Esophagus mucosa (tissue), 1 donor: ENCODE data around the gene SLC6A18. TPM values are rescaled to one million over a fixed set of nuclear protein-coding genes. Genes with fewer than 3 reads are reported as not detected.

Experiments used
- ATAC-seq: fragments of 200-7000 bp; cut with Tn5 transposase; one replicate; pipeline ENCODE4 v1.9.1; 2020
- total RNA-seq: library from RNA; stranded (reverse); gene quantifications from one replicate; pipeline ENCODE4 v1.2.4, GENCODE V29; 2023
- donor health status: DM: yes; HTN: yes; CAD: no.

Gene SLC6A18
- total RNA-seq, 1 donor from 2014 or later, result not detected

GRCh38 chr5:1187234-1187949 is 37.8 kb upstream of the SLC6A18 start:
- no peak for ATAC-seq

- no peak for ATAC-seq
Measured at GRCh38 chr5:1187950-1188334, 37.2 kb upstream of the SLC6A18 start.

GRCh38 chr5:1188464-1188863 is 36.7 kb upstream of the SLC6A18 start:
- ATAC-seq, result no peak

- no peak for ATAC-seq
Measured at GRCh38 chr5:1189269-1189668, 35.9 kb upstream of the SLC6A18 start.

- no peak for ATAC-seq
Measured at GRCh38 chr5:1190278-1190677, 34.9 kb upstream of the SLC6A18 start.

- ATAC-seq, result no peak
Measured at GRCh38 chr5:1190837-1191239, 34.3 kb upstream of the SLC6A18 start.

- ATAC-seq, result no peak
Measured at GRCh38 chr5:1192971-1193590, 32.1 kb upstream of the SLC6A18 start.

- ATAC-seq, result no peak
Measured at GRCh38 chr5:1193591-1193985, 31.6 kb upstream of the SLC6A18 start.

GRCh38 chr5:1194378-1194777 is 30.8 kb upstream of the SLC6A18 start:
- ATAC-seq, result no peak

GRCh38 chr5:1195439-1195838 is 29.7 kb upstream of the SLC6A18 start:
- no peak for ATAC-seq

- no peak for ATAC-seq
Measured at GRCh38 chr5:1195916-1196315, 29.3 kb upstream of the SLC6A18 start.

GRCh38 chr5:1196562-1196961 is 28.6 kb upstream of the SLC6A18 start:
- ATAC-seq, result no peak

- no peak for ATAC-seq
Measured at GRCh38 chr5:1197876-1198666, 27.1 kb upstream of the SLC6A18 start.

- no peak for ATAC-seq
Measured at GRCh38 chr5:1199340-1199648, 25.9 kb upstream of the SLC6A18 start.

- no peak for ATAC-seq
Measured at GRCh38 chr5:1199649-1200494, 25.3 kb upstream of the SLC6A18 start.

GRCh38 chr5:1200495-1201326 is 24.5 kb upstream of the SLC6A18 start:
- no peak for ATAC-seq

GRCh38 chr5:1201327-1202025 is 23.7 kb upstream of the SLC6A18 start, which contains the start of gene SLC6A19:
Gene SLC6A19 (plus strand): TSS chr5:1201595. CDS start chr5:1201651, 56 bp downstream.
- no peak for ATAC-seq

GRCh38 chr5:1202026-1202797 is 23.0 kb upstream of the SLC6A18 start:
- no peak for ATAC-seq

- no peak for ATAC-seq
Measured at GRCh38 chr5:1202798-1203185, 22.4 kb upstream of the SLC6A18 start.

GRCh38 chr5:1203311-1203967 is 21.7 kb upstream of the SLC6A18 start:
- ATAC-seq, result no peak
